HAP-1 (cell line): ENCODE results near the gene LPCAT4.
A peak's percentile ranks its signal among the peaks of the same experiment; 100 is the strongest.

Experiments
- DNase-seq, 2 experiments: peaks; one replicate each; pipeline ENCODE4 v3.0.0-alpha.2; 2016 to 2020; ENCODE audit warnings: low spot score in 2 of 2
- H3K27me3 ChIP-seq: fragments of 250-450 bp; sonication (Bioruptor Pico); 2 replicates; pipeline ENCODE4 v1.5.1; 2020; ENCODE audit warnings: low read depth, mild to moderate bottlenecking, moderate library complexity
- H3K36me3 ChIP-seq: fragments of 250-450 bp; sonication (Bioruptor Pico); replicated peaks from 2 replicates; pipeline ENCODE4 v1.5.1; 2020; ENCODE audit warnings: mild to moderate bottlenecking
- H3K4me1 ChIP-seq: fragments of 250-450 bp; sonication (Bioruptor Pico); 2 replicates; pipeline ENCODE4 v1.5.1; 2020; ENCODE audit warnings: mild to moderate bottlenecking
- H3K4me3 ChIP-seq: fragments of 250-450 bp; sonication (Bioruptor Pico); 2 replicates; pipeline ENCODE4 v1.5.1; 2020; ENCODE audit warnings: mild to moderate bottlenecking, moderate library complexity
- H3K9me3 ChIP-seq: fragments of 250-450 bp; sonication (Bioruptor Pico); 2 replicates; pipeline ENCODE4 v1.5.1; 2020; ENCODE audit warnings: mild to moderate bottlenecking, moderate library complexity
- in situ Hi-C: fragments of 300-500 bp; cut with MboI; formaldehyde crosslinking; loops from 3 replicates; pipeline ENCODE4 v1.14.3; 2020; ENCODE audit warnings: low sequenced_read_pairs, inconsistent platforms, mixed read lengths

LPCAT4 gene

GRCh38 chr15:34337557-34338306, 29.3 kb downstream of the LPCAT4 start, which contains the start of gene SLC12A6:
Gene SLC12A6, minus strand, starts transcription at chr15:34337781. Its CDS starts 1,101 bp downstream, at chr15:34336680.
- peaks cover 25% of the 10 kb centered on the region for H3K36me3 ChIP-seq
- H3K27me3 ChIP-seq = no peaks in the 10 kb centered on the region
- peak; percentile 88 to 95 for DNase-seq
- peak within 1 kb of the TSS; percentile 75 for H3K4me3 ChIP-seq
- in situ Hi-C loops = loop anchor here (5.0 kb wide), 1 partner anchor 95 kb away; no protein-coding TSS in a partner anchor
- no peaks in the 10 kb centered on the region for H3K9me3 ChIP-seq
- peaks cover 28% of the 10 kb centered on the region for H3K4me1 ChIP-seq

GRCh38 chr15:34336991-34337556, 29.9 kb downstream of the LPCAT4 start:
- Histone ChIP-seq H3K4me3 (peak overlapping the region; percentile 75), H3K4me1 (peaks cover 28% of the 10 kb centered on the region), H3K36me3 (peaks cover 25% of the 10 kb centered on the region), H3K27me3 (no peaks in the 10 kb centered on the region), H3K9me3 (no peaks in the 10 kb centered on the region)
- in situ Hi-C loops = loop anchor here (5.0 kb wide), 1 partner anchor 95 kb away; no protein-coding TSS in a partner anchor
- peak in 1 of 2 experiments; percentile 3 for DNase-seq

GRCh38 chr15:34336231-34336990, 30.6 kb downstream of the LPCAT4 start:
- Histone ChIP-seq H3K4me1 (peaks cover 27% of the 10 kb centered on the region), H3K36me3 (peaks cover 19% of the 10 kb centered on the region), H3K27me3 (no peaks in the 10 kb centered on the region), H3K9me3 (no peaks in the 10 kb centered on the region), H3K4me3 (no peak overlapping the region)
- DNase-seq = no peak
- in situ Hi-C loops = loop anchor here (5.0 kb wide), 1 partner anchor 94 kb away; no protein-coding TSS in a partner anchor

- in situ Hi-C loops = loop anchor here (5.0 kb wide), 1 partner anchor 93 kb away; no protein-coding TSS in a partner anchor
- H3K36me3 ChIP-seq = peaks cover 9% of the 10 kb centered on the region
- peaks cover 25% of the 10 kb centered on the region for H3K4me1 ChIP-seq
- H3K9me3 ChIP-seq = no peaks in the 10 kb centered on the region
- no peaks in the 10 kb centered on the region for H3K27me3 ChIP-seq
- H3K4me3 ChIP-seq = no peak overlapping the region
- no peak for DNase-seq
These were observed 31.6 kb downstream of the LPCAT4 start for GRCh38 chr15:34335176-34336032.

DNA sequence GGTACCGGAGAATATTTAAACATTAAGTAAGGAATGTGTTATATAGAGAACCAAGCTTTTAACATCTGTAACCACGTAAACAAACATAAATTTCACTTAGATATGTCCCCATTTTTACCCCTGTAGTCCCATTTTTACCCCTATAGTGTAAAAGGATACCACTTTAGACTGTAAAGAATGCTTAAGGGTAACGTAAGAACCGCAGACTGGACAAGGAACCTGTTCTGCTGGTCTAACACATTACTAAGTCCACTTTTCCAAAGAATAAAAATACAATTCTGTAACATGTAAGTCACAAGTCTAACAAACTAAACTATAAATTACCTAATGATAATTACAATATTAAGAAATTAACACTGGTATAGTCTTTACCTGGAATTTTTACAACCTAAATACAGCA, 32.3 kb downstream of the LPCAT4 start:
- in situ Hi-C loops = loop anchor here (5.0 kb wide), 1 partner anchor 92 kb away; no protein-coding TSS in a partner anchor
- H3K27me3 ChIP-seq = no peaks in the 10 kb centered on the region
- H3K4me1 ChIP-seq = peaks cover 22% of the 10 kb centered on the region
- H3K4me3 ChIP-seq = no peak overlapping the region
- no peaks in the 10 kb centered on the region for H3K9me3 ChIP-seq
- no peak for DNase-seq
- H3K36me3 ChIP-seq = peaks cover 4% of the 10 kb centered on the region

GRCh38 chr15:34332553-34333120, 34.4 kb downstream of the LPCAT4 start:
- in situ Hi-C loops = no loop called here
- Histone ChIP-seq H3K27me3 (no peaks in the 10 kb centered on the region), H3K4me3 (no peak overlapping the region), H3K36me3 (no peaks in the 10 kb centered on the region), H3K9me3 (no peaks in the 10 kb centered on the region), H3K4me1 (peaks cover 5% of the 10 kb centered on the region)
- DNase-seq = no peak

DNA sequence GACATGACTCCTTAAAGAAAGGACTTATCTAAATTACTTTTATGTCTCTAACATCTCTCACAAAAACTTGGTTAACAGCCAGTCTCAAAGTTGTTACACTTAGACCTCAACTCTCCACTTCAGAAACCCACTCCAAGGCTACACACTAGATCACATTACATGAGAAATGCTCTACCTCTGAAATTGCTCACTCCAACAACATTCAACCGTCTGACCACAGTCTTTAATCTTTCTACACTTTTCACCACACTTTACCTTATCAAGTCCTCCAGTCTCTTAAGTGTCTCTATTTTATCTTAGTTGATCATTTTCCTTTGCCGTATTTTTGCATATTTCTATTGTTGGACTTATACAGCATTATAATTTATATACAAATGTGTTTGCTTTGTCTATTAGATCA, 35.2 kb downstream of the LPCAT4 start:
- DNase-seq = no peak
- Histone ChIP-seq H3K9me3 (no peaks in the 10 kb centered on the region), H3K27me3 (no peaks in the 10 kb centered on the region), H3K36me3 (no peaks in the 10 kb centered on the region), H3K4me3 (no peak overlapping the region), H3K4me1 (peaks cover 3% of the 10 kb centered on the region)
- in situ Hi-C loops = no loop called here

DNA sequence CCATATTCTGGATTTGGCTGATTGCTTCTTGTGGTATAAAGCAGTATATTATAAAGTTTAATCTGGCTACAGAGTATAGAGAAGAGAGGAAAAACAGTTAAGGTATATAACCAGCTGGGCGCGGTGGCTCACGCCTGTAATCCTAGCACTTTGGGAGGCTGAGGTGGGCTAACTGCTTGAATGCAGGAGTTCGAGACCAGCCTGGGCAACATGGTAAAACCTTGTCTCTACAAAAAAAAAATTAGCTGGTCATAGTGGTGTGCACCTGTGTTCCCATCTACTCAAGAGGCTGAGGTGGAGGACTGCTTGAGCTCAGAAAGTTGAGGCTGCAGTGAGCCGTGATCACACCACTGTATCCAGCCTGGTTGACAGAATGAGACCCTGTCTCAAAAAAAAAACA, 36.7 kb downstream of the LPCAT4 start:
- no peak overlapping the region for H3K4me3 ChIP-seq
- in situ Hi-C loops = no loop called here
- H3K27me3 ChIP-seq = no peaks in the 10 kb centered on the region
- no peaks in the 10 kb centered on the region for H3K36me3 ChIP-seq
- H3K4me1 ChIP-seq = no peaks in the 10 kb centered on the region
- no peak for DNase-seq
- H3K9me3 ChIP-seq = no peaks in the 10 kb centered on the region

DNA sequence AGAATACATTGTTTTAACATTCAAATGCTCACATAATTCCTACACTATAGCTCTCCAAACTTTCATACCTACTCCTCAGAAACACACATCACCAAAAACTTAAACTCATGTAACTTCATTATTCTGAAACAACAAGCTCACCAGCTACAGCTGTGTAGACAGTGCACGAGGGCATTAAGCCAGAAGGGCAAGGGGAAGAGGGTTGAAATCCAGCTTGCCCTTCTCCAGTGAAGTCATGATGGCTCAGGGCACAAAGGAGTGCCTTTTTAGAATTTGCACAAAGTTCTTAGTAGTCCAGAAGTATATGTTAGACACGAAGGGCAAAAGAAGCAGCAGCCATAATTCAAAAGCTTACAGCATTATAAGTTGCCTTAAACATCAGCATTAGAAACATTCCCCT, 38.0 kb downstream of the LPCAT4 start:
- in situ Hi-C loops = no loop called here
- H3K4me1 ChIP-seq = no peaks in the 10 kb centered on the region

GRCh38 chr15:34327906-34328305, 39.1 kb downstream of the LPCAT4 start:
- H3K4me1 ChIP-seq = no peaks in the 10 kb centered on the region
- no peaks in the 10 kb centered on the region for H3K36me3 ChIP-seq
- DNase-seq = no peak
- no peak overlapping the region for H3K4me3 ChIP-seq
- in situ Hi-C loops = no loop called here
- H3K27me3 ChIP-seq = no peaks in the 10 kb centered on the region
- peaks cover 3% of the 10 kb centered on the region for H3K9me3 ChIP-seq

More for the DNA sequence above, 38.0 kb downstream of the LPCAT4 start:
- Histone ChIP-seq H3K9me3 (no peaks in the 10 kb centered on the region), H3K36me3 (no peaks in the 10 kb centered on the region), H3K4me3 (no peak overlapping the region), H3K27me3 (no peaks in the 10 kb centered on the region)
- no peak for DNase-seq

DNA sequence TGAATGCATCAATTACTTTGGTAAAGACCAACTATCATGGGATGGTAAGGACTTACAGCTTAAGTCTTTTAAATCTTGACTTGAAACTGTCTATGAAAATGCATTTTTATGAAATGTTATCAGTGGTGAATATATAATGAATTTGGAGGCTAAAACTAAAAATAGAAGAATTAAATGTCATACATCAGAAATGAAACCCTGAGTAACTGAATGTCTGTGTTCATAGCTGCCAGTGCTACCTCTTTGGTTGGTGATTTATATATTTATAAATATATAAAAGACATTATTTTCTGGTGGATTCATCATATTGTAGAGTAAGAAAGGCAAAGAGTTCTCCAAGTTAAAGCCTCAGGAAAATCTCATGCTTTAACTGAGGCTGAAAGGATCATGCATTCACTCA, 41.6 kb downstream of the LPCAT4 start:
- Histone ChIP-seq H3K4me1 (no peaks in the 10 kb centered on the region), H3K36me3 (no peaks in the 10 kb centered on the region), H3K4me3 (no peak overlapping the region), H3K9me3 (peaks cover 3% of the 10 kb centered on the region), H3K27me3 (no peaks in the 10 kb centered on the region)
- in situ Hi-C loops = no loop called here
- DNase-seq = no peak

GRCh38 chr15:34324933-34325332, 42.1 kb downstream of the LPCAT4 start:
- DNase-seq = no peak
- H3K4me1 ChIP-seq = no peaks in the 10 kb centered on the region
- in situ Hi-C loops = no loop called here
- no peaks in the 10 kb centered on the region for H3K27me3 ChIP-seq
- no peaks in the 10 kb centered on the region for H3K36me3 ChIP-seq
- H3K9me3 ChIP-seq = peaks cover 3% of the 10 kb centered on the region
- H3K4me3 ChIP-seq = no peak overlapping the region

DNA sequence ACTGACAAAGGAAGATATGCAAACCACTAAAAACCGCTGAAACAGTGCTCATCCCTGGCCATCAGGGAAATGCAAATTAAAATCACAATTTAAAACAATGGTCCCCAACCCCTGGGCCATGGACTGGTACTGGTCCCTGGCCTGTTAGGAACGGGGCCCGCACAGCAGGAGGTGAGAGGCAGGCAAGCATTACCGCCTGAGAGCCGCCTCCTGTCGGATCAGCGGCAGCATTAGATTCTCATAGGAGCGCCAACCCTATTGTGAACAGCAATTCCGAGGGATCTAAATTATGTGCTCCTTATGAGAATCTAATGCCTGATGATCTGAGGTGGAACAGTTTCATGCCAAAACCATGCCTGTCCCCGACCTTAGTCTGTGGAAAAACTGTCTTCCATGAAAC, 43.8 kb downstream of the LPCAT4 start:
- no peak for DNase-seq
- peaks cover 3% of the 10 kb centered on the region for H3K9me3 ChIP-seq
- no peaks in the 10 kb centered on the region for H3K36me3 ChIP-seq
- H3K4me1 ChIP-seq = peaks cover 3% of the 10 kb centered on the region
- H3K27me3 ChIP-seq = no peaks in the 10 kb centered on the region
- in situ Hi-C loops = no loop called here
- H3K4me3 ChIP-seq = no peak overlapping the region
